ENCODE data around the gene GPR4.
A peak's percentile ranks its signal among the peaks of the same experiment; 100 is the strongest.

Gene GPR4

DNA sequence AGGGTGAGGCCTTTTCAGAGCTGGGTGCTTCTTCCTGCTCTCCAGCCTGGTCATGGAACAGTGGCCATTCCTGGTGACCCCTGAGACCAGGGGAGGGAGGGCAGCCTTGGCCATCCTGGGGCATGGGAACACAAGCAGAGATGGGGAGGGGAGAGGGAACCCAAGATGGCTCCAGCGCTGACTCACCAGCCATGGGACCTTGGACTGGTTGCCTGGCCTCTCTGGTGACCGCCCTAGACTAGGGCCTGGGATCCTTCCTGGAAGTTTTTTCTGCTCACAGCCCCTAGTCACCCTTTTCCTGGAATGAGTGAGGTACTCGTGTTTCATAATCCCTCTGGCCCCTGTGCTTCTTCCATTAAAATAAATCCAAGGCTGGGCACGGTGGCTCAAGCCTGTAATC, 14.1 kb downstream of the GPR4 start:
- DNase-seq: no peak

DNA sequence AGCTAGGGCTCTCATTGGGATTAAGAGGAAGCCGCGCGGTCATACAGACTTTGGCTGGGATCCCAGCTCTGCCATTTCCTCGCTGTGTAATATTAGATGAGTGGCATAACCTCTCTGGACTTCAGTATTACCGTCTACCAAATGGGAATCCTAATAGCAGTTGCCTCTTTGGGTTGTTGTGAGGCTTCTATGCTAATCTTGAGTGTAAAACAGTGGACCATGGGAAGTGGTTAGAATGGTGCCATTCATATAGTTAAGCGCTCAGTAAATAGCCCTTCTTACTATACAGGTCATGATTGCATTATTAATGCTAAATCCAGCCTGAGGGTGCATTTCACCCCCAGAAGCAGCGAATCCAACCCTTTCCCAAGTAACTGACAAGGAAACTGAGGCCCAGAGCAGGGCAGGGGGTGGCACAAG, 16.8 kb downstream of the GPR4 start:
- no peak for DNase-seq

DNA sequence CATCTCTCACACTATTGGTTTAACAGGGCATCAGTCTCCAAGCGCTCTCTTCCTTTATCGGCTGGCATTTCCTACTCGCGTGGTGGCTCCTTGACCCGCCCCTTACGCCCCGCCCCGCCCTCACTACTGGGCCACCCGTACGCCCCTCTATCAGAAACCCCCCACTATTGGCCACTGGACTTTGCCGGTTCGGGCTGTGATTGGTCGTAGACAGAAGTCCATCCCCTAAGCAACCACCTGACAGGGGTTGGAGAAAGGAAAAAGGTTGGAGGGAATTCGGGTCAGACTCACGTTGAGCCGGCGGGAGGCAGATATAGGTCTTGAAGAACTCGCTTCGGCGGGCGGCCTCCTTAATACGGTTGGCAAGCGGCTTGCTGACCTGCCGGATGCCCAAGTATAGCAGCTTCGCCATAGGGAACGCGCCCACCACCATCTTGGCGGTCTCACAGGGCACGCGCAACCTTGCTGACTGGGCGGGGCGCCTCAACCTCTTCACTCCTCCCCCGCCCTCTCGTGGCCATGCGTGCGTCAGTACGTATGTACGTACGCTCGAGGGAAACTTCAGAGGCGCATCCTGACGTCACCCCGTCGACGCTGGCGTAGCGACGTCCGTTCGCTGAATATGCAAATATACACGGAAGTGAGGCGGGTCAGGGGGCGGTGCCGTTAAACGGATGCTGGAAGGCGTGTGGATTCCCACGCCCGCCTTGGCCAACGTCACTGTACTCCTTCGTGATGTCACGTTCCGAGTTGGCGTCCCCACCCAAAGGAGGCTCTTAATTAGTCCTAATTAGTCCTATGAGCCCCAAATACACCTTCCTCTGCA, 17.5 kb downstream of the GPR4 start, which contains the start of gene OPA3:
OPA3 (minus strand) TSS at position 471 of the 826 bp plus-strand sequence; CDS start at position 433, 38 bp downstream.
- DNase-seq: peak; percentile 98 to 100

DNA sequence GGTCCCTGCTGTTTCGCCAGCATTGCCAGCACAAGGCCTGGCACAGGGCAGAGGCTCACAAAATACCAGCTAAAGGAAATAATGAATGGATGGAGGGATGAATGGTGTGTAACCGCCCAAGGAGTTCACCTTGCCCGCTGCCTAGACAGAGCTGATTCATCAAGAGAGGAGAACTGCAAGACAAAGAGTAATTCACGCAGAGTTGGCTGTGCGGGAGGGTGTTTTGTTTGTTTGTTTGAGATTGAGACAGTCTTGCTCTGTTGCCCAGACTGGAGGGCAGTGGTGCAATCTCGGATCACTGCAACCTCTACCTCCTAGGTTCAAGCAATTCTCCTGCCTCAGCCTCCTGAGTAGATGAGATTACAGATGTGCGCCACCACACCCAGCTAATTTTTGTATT, 20.4 kb downstream of the GPR4 start:
- DNase-seq: no peak

GRCh38 chr19:45578861-45579260, 23.2 kb downstream of the GPR4 start:
- no peak for DNase-seq

DNA sequence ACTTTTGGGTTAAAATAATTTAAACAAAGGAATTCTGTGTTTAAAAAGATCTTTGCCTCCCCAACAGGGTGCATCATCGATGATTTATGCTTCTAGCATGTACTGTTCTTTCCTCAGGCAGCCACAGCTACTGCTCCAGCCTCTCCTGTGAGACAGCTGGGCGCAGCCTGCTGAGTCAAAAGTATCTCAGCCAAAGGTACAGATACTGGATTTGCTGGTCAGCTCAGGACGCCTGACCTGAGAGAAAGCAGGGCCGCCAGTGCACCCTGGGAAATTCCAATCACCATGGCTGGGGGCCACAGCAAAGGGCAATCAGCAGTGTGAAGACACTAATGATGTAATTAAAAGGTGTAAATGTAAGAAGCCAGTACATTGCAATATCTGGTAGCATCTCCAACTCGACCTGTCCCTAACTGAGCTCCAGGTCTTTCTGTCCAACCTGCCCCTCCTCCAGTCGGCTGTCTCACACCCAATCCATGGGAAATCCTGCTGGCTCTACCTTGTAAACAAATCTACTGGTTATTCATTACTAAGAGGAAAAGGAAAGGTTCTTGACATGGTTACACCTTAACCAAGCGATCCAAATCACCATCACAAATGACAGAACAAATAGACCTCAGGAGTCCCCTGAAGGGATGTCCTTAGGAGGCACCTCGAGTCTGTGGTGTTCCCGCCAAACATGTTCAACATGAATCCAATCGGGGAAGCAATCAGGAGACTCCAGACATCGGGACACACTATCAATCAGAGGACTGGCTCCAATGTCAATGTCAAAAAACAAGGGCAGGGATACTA, 24.7 kb downstream of the GPR4 start:
- no peak for DNase-seq

GRCh38 chr19:45576682-45577081, 25.3 kb downstream of the GPR4 start:
- no peak for DNase-seq

DNA sequence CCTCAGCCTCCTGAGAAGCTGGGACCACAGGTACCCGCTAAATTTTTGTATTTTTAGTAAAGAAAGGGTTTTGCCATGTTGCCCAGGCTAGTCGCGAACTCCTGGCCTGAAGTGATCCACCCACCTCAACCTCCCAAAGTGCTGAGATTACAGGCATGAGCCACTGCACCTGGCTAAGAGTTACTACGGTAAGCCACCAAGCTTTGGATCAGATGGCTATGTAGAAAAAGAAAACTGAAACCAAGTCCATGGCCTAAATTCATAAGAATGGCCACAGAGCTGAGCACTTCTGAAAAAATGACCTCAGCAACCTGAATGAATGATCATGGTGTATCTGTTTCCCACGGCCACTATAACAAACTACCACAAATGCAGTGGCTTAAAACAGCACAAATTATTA, 26.8 kb downstream of the GPR4 start:
- no peak for DNase-seq

- DNase-seq: no peak
Measured at GRCh38 chr19:45574526-45574925, 27.5 kb downstream of the GPR4 start.

GRCh38 chr19:45571457-45572220, 30.4 kb downstream of the GPR4 start:
- no peak for DNase-seq

GRCh38 chr19:45569619-45570421, 32.2 kb downstream of the GPR4 start:
- peak in 1 of 2 experiments; percentile 52 for DNase-seq

- DNase-seq: no peak
Measured at GRCh38 chr19:45568732-45569131, 33.3 kb downstream of the GPR4 start.

- DNase-seq: no peak
Measured at GRCh38 chr19:45567609-45568008, 34.4 kb downstream of the GPR4 start.

- DNase-seq: no peak
Measured at GRCh38 chr19:45564131-45564780, 37.8 kb downstream of the GPR4 start.

GRCh38 chr19:45560686-45561085, 41.3 kb downstream of the GPR4 start:
- DNase-seq: no peak

GRCh38 chr19:45560038-45560437, 42.0 kb downstream of the GPR4 start:
- DNase-seq: no peak

DNA sequence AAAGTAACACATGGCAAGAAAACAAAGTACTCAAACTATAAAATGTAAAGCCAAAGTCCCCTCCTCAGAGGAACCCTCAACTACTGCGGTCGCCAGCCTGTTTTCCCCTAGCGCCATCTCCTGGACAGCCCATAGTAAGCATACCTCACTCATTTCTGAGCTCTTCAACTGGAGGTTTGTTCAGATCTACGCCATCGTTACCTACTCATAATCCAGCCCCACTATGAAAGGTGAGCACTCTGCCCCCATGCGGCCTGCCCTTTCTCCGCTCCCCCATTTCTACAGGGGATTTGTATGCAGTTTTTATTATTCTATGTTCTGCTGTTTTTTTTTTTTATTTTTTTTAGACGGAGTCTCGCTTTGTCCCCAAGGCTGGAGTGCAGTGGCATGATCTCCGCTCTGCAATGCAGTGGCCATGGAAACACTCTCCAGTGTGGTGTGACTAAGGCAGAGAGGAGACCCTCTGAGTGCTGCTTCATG, 43.6 kb downstream of the GPR4 start:
- peak; percentile 59 to 79 for DNase-seq

- DNase-seq: no peak
Measured at GRCh38 chr19:45556835-45557234, 45.2 kb downstream of the GPR4 start.

DNA sequence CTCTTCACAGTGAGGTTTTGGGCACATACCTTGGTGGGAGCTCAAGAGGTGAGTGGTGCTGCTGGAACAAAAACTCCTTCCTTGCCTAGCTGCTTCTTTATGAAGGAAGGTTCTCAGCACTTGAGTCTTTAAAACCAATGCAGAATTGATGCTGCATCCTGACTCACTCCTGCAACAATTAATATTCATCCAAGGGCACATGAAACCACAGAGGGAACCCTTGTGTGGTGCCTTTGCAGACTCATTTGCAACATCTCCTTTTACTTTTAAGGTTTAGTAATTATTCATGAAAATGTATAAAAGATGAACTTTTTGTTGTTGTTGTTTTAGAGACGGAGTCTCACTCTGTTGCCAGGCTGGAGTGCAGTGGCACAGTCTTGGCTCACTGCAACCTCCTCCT, 47.5 kb downstream of the GPR4 start:
- DNase-seq: no peak

DNA sequence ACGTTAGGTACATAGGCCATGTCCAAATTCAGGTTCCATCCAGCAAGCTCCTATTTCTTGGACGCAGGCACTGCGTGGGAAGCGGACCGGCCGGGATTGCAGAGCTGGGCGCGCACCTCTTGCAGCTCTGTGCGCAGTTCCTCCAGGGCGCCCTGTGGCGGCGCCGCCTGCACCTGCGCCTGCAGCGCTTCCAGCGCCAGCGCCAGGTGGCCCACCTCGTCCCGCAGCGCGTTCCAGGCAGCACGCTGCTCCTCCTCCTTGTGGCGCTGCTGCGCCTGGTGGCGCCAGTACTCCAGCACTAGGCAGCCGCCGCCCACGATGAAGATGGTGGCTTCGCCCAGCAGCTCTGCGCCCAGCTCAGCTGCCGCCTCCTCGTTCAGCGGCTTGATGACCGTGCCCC, 48.5 kb downstream of the GPR4 start:
- peak; percentile 27 to 89 for DNase-seq

- no peak for DNase-seq
Measured at GRCh38 chr19:45547965-45548609, 53.9 kb downstream of the GPR4 start.
